Measurements from ENCODE around the gene AXIN1.
A peak's percentile ranks its signal among the peaks of the same experiment; 100 is the strongest.
"Not testable (repeated sequence)": the region's sequence is repeated elsewhere in the genome, so short reads cannot be mapped to it uniquely, and the experiment has no call there.

The AXIN1 gene

DNA sequence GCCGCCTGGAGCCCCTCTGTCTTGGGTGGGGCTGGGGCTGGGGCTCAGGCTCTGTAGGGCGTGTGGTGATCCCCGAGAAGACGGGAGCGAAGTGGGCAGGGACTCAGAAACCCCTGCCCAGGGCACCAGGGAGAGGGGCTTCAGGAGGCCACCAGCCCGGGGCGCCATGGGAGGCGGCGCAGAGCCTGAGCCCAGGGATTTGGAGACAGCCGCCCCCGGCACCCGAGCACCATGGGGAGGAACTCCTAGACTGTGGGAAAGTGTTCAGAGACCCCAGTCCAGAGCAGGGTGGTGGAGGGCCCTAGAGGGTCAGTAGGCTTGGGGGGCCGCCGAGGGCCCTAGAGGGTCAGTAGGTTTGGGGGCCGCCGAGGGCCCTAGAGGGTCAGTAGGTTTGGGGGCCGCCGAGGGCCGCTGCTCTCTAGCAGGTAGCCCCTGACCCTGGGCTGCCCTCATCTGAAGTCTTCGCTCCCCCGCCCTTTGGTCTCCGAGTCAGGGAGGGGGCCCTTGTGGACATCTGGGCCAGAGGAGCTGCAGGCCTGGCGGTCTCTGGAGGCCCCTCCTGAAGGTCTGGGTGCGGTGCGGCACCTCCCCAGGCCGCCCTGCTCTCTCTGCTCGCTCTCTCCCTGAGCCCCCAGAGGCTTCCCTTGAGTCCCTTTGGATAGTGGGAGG is 71.4 kb downstream of the AXIN1 start:
- DNase-seq (ENCODE audit: low spot score): no peak

- no peak for DNase-seq (ENCODE audit: low spot score)
These were observed 72.0 kb downstream of the AXIN1 start, which contains the start of gene ARHGDIG for GRCh38 chr16:280552-280951. Gene ARHGDIG, plus strand, starts transcription at chr16:280591. Its CDS starts 90 bp downstream, at chr16:280681.

DNA sequence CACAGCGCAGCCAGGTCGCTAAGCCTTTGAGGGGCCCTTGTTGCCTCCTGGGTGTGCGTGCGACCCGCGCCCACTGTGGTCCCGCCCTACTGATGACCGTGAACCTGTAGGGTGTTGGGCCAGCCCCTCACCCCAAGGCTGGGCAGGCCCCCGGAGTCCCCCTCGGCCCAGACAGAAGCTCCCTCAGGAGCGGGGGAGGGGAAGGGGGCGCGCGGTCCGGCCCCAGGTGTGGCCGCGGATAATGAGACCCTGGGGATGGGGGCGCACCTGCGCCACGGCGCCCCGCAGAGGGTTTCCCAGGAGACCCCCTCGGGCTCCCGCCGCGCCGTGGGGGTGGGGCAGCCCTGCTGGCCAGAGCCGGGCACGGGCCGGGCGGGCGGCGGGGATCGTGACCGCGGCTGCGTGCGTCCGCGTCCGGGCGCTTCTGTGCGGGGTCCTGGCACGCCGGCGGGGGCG is 72.5 kb downstream of the AXIN1 start:
- DNase-seq (ENCODE audit: low spot score): no peak

DNA sequence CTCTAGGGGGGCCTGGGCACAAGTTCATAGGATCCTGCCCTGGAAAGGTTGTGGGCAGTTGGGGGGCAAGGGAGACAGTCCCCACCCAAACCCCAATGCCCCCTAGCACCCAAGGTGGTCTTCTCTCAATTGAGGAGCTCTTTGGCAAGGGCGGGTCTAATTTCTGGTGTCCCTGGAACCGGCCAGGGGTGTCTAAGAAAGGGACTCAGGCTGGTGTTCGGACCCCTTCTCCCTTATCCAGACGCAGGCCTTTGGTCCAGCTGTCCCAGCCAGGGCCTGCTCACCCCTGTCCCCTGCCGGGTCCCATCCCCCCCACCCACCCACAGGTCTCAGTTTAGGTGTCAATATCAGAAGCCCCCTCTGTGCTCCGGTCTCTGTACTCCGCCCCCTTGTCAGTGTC is 73.0 kb downstream of the AXIN1 start:
- DNase-seq (ENCODE audit: low spot score): no peak

GRCh38 chr16:278863-279366 is 73.6 kb downstream of the AXIN1 start:
- no peak for DNase-seq (ENCODE audit: low spot score)

GRCh38 chr16:276426-277077 is 76.0 kb downstream of the AXIN1 start:
- no peak for DNase-seq (ENCODE audit: low spot score)

DNA sequence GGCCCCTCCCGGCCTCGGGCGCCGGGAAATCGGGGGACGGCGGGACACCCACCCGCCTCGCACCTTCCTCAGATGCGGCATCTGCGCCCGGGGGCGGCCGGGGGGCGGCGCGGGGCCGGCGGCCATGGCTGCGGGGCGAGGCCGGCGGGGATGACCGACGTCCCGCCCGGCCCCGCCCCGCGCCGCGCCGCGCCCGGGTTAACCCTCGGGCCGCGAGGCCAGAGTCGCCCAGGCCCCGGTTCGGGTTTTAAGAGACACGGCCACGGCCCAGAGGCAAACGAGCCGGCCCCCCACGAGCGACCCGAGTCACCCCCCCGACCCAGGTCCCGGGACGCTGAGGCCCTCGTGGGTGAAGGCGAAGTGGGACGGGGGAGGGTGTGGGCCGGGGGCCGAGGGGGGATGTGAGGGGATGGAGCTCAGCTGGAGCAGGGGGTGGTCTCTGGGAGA is 76.7 kb downstream of the AXIN1 start, which contains the start of gene RGS11:
TSS of gene RGS11 (minus strand) at position 159 of the 447 bp plus-strand sequence. CDS start at position 126, 33 bp downstream.
- DNase-seq (ENCODE audit: low spot score): no peak

- no peak for DNase-seq (ENCODE audit: low spot score)
These were observed 77.4 kb downstream of the AXIN1 start for GRCh38 chr16:275041-275641.

DNA sequence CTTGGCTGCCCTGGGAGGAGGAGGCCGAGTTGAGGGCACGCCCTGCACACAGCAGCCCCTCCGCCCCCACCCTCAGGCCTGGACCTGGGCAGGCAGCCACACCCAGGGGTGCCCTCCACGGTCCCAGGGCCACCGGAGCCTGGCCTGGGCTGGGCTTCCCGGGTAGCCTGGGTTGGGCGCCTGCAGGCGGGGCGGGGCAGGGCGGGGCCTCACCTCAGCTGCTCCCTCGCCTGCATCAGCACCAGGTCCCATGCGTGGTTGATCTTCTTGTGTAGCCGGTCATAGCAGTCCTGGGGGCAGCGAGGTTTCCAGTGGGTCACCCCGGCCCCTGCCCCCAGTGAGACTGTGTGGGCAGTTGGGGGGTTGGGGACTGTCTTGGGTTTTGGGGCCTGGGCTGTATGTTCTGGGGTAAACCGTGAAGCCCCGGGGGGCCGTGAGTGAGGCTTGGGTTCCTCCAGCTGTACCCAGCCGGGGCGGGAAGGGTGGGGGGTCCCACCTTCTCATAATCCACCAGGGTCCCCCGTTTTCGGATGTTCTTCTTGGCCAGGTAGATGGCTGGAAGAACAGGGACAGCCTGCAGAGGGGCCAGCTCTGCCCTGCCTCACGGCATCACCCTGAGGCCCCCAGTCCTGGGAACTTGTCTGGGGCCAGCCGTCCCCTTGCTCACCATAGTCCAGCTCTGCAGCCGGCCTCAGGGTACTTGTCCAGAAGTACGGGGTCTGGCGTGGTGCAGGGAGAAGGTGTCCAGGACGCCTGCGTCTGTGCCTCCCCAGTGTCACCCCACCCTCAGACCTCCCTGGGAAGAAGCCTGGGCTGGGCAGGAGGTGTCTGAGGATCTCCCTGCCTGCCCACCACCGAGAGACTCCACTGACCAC is 78.7 kb downstream of the AXIN1 start:
- DNase-seq (ENCODE audit: low spot score): no peak

DNA sequence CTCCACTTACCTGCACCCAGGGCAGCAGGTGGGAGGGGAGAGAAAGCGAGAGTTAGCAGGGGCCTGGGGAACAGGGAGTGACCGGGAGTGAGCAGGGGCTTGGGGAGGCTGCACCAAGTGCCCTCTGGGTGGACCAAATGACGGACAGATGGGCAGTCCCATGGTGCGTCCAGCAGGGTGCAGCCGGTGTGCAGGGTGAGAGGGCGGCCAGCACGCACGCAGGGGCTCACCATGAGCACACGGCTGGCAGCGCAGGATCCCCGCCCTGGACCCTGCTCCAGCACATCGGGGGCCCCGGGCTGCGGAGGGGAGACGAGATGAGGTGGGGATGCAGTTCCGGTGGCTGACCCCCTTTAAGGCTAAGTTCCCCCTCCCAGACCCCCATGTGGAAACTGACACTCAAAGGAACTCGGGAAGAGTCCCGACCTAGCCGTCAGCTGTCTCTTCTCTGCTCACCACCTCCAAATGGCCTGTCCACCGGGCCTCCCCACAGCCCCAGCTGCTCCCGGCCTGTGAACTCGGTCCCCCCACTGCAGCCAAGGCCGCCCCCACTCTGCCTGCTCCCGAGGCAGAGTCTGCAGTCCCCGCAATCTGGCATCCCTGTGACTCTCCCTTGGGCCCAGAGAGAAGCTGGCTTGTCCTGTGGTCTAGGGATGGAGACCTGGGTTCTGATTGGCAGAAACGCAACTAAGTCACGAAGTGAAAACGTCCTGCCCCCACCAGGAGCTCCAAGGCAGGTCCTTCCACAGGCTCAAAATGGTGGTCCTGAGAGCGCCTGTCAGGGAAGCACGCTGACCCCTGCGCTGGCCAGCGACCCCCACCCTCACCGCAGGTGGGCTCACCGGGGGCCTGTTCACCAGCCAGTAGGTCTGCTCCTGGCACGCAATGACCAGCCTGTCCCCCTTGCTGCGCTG is 79.6 kb downstream of the AXIN1 start:
- DNase-seq (ENCODE audit: low spot score): no peak

- no peak for DNase-seq (ENCODE audit: low spot score)
These were observed 81.9 kb downstream of the AXIN1 start for GRCh38 chr16:270381-271255.

DNA sequence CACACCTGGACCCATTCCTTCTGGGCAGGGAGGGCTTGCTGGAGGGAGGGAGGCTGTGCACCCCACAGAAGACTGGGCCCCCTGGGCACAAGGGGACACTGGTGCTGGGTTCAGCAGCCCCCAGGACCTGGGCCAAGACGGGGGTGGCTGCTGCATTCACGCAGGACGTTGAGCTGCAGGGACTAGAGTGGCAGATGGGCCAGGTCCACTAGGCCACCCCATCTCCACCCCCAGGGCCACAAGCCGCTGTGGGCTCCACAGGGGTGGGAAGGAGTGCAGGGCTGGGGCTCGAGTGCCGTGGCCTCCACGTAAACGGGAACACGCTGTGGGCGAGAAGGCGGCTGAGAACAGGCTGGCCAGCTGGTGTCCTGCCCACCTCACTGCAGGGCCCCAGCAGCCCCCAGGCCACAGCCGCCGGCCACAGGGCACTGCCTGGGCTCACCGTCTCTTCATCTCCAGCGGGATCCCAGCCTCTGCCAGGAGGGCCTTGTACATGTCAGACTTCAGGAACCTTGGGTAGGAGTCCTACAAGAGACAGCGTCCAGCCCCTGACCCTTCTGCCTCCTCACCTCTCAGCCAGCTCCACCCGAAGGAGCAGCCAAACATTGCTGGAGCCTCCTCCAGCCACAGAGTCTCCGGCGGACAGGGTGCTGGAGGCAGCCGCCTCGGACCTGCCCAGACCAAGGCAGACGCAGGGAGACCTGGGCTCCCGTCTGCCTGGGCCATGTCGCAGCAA is 83.3 kb downstream of the AXIN1 start:
- no peak for DNase-seq (ENCODE audit: low spot score)

DNA sequence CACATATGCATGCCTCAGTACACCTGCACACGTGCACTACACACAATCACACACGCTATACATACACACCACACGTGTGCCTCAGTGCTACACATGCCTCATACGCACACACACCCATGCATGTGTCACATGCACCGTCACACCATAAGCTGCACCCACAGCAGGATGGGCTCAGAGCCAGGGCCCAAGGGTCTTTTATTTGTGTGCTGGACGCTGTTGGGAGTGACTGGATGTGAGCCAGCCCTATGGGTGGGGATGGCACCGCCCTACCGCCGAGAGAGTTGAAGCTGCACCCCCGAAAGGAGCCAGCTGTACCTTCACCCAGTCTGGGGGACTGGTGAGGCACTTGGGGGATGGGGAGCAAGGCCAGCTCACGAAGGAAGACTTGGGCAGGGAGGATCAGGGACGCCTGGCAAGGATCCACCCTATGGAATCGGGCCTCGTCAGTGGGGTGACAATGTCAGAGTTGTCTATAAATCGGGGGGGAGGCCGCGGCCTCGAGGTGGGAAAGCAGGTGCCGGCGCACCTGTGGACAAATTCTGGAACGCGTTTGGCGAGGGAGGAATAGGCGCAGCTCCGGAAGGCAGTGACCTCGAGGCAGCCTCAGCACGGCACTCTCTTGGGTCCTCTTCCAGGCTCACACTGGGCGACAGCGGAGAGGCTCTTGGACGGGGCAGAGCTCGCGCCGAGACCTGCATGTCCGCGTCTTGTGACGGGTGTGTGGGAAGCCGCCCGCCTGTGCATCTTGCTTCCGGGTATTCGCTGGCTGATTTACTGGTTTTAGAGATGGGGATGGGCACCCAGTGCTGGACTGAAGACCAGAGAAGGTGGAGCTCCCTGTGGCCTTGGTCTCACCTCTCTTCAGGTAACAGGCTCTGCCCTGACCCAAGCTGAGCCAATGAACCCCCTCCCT is 84.1 kb downstream of the AXIN1 start:
- no peak for DNase-seq (ENCODE audit: low spot score)

DNA sequence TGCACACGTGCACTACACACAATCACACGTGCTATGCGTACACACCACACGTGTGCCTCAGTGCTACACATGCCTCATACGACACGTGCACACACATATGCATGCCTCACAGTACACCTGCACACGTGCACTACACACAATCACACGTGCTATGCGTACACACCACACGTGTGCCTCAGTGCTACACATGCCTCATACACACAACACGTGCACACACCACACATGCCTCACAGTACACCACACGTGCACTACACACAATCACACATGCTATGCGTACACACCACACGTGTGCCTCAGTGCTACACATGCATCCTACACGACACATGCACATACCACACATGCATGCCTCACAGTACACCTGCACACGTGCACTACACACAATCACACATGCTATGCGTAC is 85.0 kb downstream of the AXIN1 start:
- not testable (repeated sequence) for DNase-seq (ENCODE audit: low spot score)

GRCh38 chr16:266258-267164 is 86.0 kb downstream of the AXIN1 start:
- no peak for DNase-seq (ENCODE audit: low spot score)

- peak; percentile 17 for DNase-seq (ENCODE audit: low spot score)
These were observed 86.8 kb downstream of the AXIN1 start for GRCh38 chr16:265711-266110.

- DNase-seq (ENCODE audit: low spot score): no peak
These were observed 87.5 kb downstream of the AXIN1 start for GRCh38 chr16:265002-265529.
